Measurements from ENCODE around the gene DPH1.

The DPH1 gene

DNA sequence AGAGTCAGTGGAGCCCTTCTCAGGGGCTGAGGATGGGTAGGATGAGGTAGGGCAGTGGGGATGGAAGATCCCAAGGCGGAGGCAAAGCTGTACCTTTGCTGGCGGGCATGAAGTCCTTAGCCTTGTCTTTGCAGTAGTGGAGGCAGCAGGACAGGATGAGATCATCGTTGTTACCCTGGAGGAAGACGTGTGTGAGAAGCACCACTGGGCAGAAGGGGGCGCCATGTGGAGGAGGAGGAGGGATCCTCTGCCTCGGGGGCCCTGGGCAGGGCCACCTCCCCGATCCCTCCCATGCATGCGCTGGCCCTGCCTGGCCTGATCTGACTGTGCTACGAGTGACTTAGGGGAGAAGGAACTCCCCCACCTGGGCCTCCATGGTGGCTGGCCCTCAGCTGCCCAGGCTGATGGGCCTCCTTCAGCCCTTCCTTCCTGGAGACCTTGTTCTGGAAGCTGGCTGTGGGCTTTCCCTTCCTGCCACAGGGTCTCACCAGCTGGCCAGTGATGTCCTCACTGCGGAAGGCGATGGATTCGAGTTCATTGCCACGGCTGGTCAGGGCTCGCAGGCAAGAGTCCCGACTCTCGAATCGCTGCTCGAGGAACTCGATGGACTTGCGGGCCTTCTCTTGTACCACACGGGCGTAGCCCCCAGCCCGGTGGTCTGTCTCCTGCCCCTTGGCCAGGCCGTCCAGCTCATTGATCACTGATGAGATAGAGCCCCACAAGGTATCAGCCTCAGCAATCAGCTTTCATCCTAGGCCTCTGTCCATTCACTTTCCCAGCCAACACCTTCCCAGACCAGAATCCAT, 35.2 kb downstream of the DPH1 start:
- peaks cover 8% of the 10 kb centered on the region for H3K4me1 ChIP-seq (ENCODE audit: control insufficient read depth, low read depth, low read length)
- no peaks in the 10 kb centered on the region for H3K79me2 ChIP-seq (ENCODE audit: control insufficient read depth, insufficient read depth, low read length)
- no peaks in the 10 kb centered on the region for H3K27me3 ChIP-seq (ENCODE audit: insufficient read depth, low read length, poor library complexity)
- H3K9ac ChIP-seq (ENCODE audit: low read length): peak overlapping the region; percentile 21
- peak overlapping the region; percentile 57 for H2AK5ac ChIP-seq (ENCODE audit: low read length)
- H3K23ac ChIP-seq (ENCODE audit: low read length): no peak overlapping the region
- H3K36me3 ChIP-seq (ENCODE audit: control insufficient read depth, insufficient read depth, low read length): no peaks in the 10 kb centered on the region
- H3K4ac ChIP-seq (ENCODE audit: low read depth, low read length): no peak overlapping the region
- H3K79me1 ChIP-seq (ENCODE audit: low read length): no peaks in the 10 kb centered on the region
- no peak overlapping the region for H2BK5ac ChIP-seq (ENCODE audit: low read length)
- no peak overlapping the region for H2BK15ac ChIP-seq (replicated peaks; ENCODE audit: low read depth)
- H3K56ac ChIP-seq (ENCODE audit: low read length): no peak overlapping the region
- no CpG with 5 or more reads among the region's 24 CpGs for WGBS (ENCODE audit: extremely low coverage, insufficient coverage, low lambda C conversion rate)
- H4K5ac ChIP-seq (ENCODE audit: low read length): no peak overlapping the region
- no peak overlapping the region for H3K27ac ChIP-seq (ENCODE audit: low read depth, low read length)
- peak; percentile 92 for DNase-seq
- no peak overlapping the region for H3K4me3 ChIP-seq (ENCODE audit: low read length)
- no peak overlapping the region for H3K4me2 ChIP-seq (ENCODE audit: low read length)
- H2BK120ac ChIP-seq (ENCODE audit: low read depth, low read length): no peak overlapping the region
- H3K18ac ChIP-seq (ENCODE audit: low read length): no peak overlapping the region
- H4K8ac ChIP-seq (ENCODE audit: low read depth, low read length): no peak overlapping the region

DNA sequence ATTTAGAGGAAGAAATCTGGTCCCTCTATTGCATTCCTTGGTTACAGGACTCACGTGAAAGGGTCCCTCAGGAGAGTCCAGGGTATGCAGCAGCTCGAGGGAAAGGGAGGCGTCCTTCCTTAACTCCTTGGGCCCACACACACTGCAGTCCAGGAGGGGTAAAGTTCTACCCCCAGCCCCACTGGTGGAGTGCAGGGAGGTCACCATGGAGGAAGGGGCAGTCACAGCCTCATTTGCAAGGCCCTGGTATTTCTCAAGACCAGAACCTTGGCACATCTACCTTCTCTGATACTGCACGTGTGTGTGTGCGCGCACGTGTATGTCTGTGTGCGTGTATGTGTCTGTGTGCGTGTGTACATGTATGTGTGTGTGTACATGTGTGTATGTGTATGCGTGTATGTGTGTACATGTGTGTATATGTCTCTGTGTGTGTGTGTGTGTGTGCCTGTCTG, 36.0 kb downstream of the DPH1 start:
- Histone ChIP-seq H3K18ac (ENCODE audit: low read length) (no peak overlapping the region), H3K36me3 (ENCODE audit: control insufficient read depth, insufficient read depth, low read length) (no peaks in the 10 kb centered on the region), H3K79me1 (ENCODE audit: low read length) (no peaks in the 10 kb centered on the region), H3K4me3 (ENCODE audit: low read length) (no peak overlapping the region), H4K8ac (ENCODE audit: low read depth, low read length) (no peak overlapping the region), H3K4ac (ENCODE audit: low read depth, low read length) (no peak overlapping the region), H3K9ac (ENCODE audit: low read length) (no peak overlapping the region), H3K23ac (ENCODE audit: low read length) (peak overlapping the region; percentile 30), H3K4me1 (ENCODE audit: control insufficient read depth, low read depth, low read length) (peaks cover 8% of the 10 kb centered on the region), H3K27ac (ENCODE audit: low read depth, low read length) (no peak overlapping the region), H2AK5ac (ENCODE audit: low read length) (no peak overlapping the region), H2BK120ac (ENCODE audit: low read depth, low read length) (no peak overlapping the region), H3K56ac (ENCODE audit: low read length) (peak overlapping the region; percentile 34), H3K4me2 (ENCODE audit: low read length) (no peak overlapping the region), H3K79me2 (ENCODE audit: control insufficient read depth, insufficient read depth, low read length) (no peaks in the 10 kb centered on the region), H3K27me3 (ENCODE audit: insufficient read depth, low read length, poor library complexity) (no peaks in the 10 kb centered on the region), H2BK15ac (replicated peaks; ENCODE audit: low read depth) (no peak overlapping the region), H4K5ac (ENCODE audit: low read length) (no peak overlapping the region), H2BK5ac (ENCODE audit: low read length) (no peak overlapping the region)
- no CpG with 5 or more reads among the region's 10 CpGs for WGBS (ENCODE audit: extremely low coverage, insufficient coverage, low lambda C conversion rate)
- no peak for DNase-seq

DNA sequence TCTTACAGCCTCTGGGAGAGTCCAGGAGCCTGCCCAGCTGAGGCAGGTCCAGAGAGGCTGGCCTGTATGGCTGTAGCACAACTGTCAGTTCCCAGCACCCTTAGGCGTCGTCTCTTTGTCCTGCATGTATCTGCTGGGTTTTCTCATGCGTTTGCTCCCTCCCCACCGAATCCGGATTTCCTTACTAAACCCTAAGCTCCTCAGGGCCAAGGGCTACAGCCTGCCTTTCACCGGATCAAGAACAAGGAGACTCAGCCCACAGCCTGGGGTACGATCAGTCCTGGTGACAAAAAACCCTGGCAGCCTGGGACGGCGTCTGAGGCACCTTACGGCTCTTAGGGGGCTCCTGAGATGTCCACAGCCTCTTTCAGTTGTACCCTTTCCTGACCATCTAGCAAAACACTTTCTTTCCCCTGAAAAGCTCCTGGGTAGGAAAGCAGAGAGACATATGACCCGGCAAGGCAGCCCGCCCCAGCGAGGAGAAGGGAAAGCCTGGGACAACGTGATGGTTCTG, 37.2 kb downstream of the DPH1 start:
- DNase-seq: no peak
- no peak overlapping the region for H2AK5ac ChIP-seq (ENCODE audit: low read length)
- no peak overlapping the region for H3K4me2 ChIP-seq (ENCODE audit: low read length)
- H3K4me1 ChIP-seq (ENCODE audit: control insufficient read depth, low read depth, low read length): peaks cover 8% of the 10 kb centered on the region
- H3K4me3 ChIP-seq (ENCODE audit: low read length): no peak overlapping the region
- no peak overlapping the region for H2BK15ac ChIP-seq (replicated peaks; ENCODE audit: low read depth)
- no peak overlapping the region for H4K5ac ChIP-seq (ENCODE audit: low read length)
- H3K27me3 ChIP-seq (ENCODE audit: insufficient read depth, low read length, poor library complexity): no peaks in the 10 kb centered on the region
- H4K8ac ChIP-seq (ENCODE audit: low read depth, low read length): no peak overlapping the region
- H2BK5ac ChIP-seq (ENCODE audit: low read length): no peak overlapping the region
- no peaks in the 10 kb centered on the region for H3K79me1 ChIP-seq (ENCODE audit: low read length)
- no peak overlapping the region for H3K23ac ChIP-seq (ENCODE audit: low read length)
- no peak overlapping the region for H2BK120ac ChIP-seq (ENCODE audit: low read depth, low read length)
- no peak overlapping the region for H3K9ac ChIP-seq (ENCODE audit: low read length)
- H3K4ac ChIP-seq (ENCODE audit: low read depth, low read length): no peak overlapping the region
- H3K56ac ChIP-seq (ENCODE audit: low read length): no peak overlapping the region
- no peaks in the 10 kb centered on the region for H3K36me3 ChIP-seq (ENCODE audit: control insufficient read depth, insufficient read depth, low read length)
- H3K18ac ChIP-seq (ENCODE audit: low read length): no peak overlapping the region
- H3K27ac ChIP-seq (ENCODE audit: low read depth, low read length): no peak overlapping the region
- H3K79me2 ChIP-seq (ENCODE audit: control insufficient read depth, insufficient read depth, low read length): no peaks in the 10 kb centered on the region
- no CpG with 5 or more reads among the region's 14 CpGs for WGBS (ENCODE audit: extremely low coverage, insufficient coverage, low lambda C conversion rate)

DNA sequence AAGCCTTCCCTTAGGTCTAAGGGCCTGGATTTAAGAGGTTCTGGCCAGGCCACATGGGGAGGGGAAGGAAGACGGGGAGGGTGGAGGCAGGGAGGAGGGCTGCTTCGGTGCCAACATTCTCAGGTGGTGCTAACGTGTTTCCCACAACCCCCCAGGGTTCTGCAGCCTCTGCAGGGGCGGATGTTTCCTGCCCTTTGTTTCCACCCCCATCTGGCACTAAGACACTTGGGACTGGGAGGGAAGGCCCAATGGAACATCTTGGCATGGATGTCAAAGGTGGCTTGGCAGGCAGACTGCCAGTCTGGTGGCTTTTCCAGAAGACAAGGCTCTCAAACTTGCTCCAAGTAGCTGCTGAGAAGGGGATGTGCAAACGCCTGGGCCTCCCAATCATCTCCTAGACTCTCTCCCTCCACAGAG, 37.7 kb downstream of the DPH1 start:
- H3K4me1 ChIP-seq (ENCODE audit: control insufficient read depth, low read depth, low read length): peaks cover 7% of the 10 kb centered on the region
- no peak overlapping the region for H2BK15ac ChIP-seq (replicated peaks; ENCODE audit: low read depth)
- H3K4me3 ChIP-seq (ENCODE audit: low read length): no peak overlapping the region
- no peak overlapping the region for H3K9ac ChIP-seq (ENCODE audit: low read length)
- no peak overlapping the region for H2AK5ac ChIP-seq (ENCODE audit: low read length)
- H3K56ac ChIP-seq (ENCODE audit: low read length): no peak overlapping the region
- no peak for DNase-seq
- H3K18ac ChIP-seq (ENCODE audit: low read length): no peak overlapping the region
- H3K27me3 ChIP-seq (ENCODE audit: insufficient read depth, low read length, poor library complexity): no peaks in the 10 kb centered on the region
- H2BK120ac ChIP-seq (ENCODE audit: low read depth, low read length): no peak overlapping the region
- no peak overlapping the region for H3K4ac ChIP-seq (ENCODE audit: low read depth, low read length)
- no peak overlapping the region for H2BK5ac ChIP-seq (ENCODE audit: low read length)
- no peak overlapping the region for H3K4me2 ChIP-seq (ENCODE audit: low read length)
- no peak overlapping the region for H3K27ac ChIP-seq (ENCODE audit: low read depth, low read length)
- H3K79me1 ChIP-seq (ENCODE audit: low read length): no peaks in the 10 kb centered on the region
- no CpG with 5 or more reads among the region's 5 CpGs for WGBS (ENCODE audit: extremely low coverage, insufficient coverage, low lambda C conversion rate)
- no peak overlapping the region for H4K8ac ChIP-seq (ENCODE audit: low read depth, low read length)
- H3K79me2 ChIP-seq (ENCODE audit: control insufficient read depth, insufficient read depth, low read length): no peaks in the 10 kb centered on the region
- no peak overlapping the region for H3K23ac ChIP-seq (ENCODE audit: low read length)
- no peak overlapping the region for H4K5ac ChIP-seq (ENCODE audit: low read length)
- no peaks in the 10 kb centered on the region for H3K36me3 ChIP-seq (ENCODE audit: control insufficient read depth, insufficient read depth, low read length)

DNA sequence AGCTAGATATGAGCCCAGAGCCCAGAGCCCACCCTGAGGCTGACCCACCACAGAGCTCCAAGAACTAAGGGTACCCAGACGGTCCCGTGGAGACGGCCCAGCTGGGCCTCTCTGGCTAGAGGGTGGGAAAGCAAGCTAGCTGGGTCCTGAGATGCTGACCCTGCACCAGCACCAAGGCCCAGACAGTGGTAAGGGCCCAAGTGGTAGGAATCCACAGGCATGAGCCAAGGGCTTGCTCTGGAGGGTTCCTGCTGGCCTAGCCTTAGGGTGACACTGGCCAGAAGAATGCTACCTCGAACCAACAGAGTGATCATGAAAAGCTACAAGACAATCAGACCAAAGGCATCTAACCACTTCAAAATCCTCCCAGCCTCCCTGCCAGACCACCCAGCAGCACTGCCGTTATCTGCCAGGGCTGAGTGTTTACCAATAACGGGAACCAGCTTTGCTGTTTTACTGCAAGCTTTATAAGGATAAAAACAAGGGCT, 38.1 kb downstream of the DPH1 start:
- Histone ChIP-seq H4K8ac (ENCODE audit: low read depth, low read length) (no peak overlapping the region), H4K5ac (ENCODE audit: low read length) (no peak overlapping the region), H2AK5ac (ENCODE audit: low read length) (no peak overlapping the region), H3K18ac (ENCODE audit: low read length) (no peak overlapping the region), H3K4me2 (ENCODE audit: low read length) (no peak overlapping the region), H3K4me3 (ENCODE audit: low read length) (no peak overlapping the region), H3K4me1 (ENCODE audit: control insufficient read depth, low read depth, low read length) (peaks cover 2% of the 10 kb centered on the region), H3K23ac (ENCODE audit: low read length) (no peak overlapping the region), H3K79me1 (ENCODE audit: low read length) (no peaks in the 10 kb centered on the region), H3K56ac (ENCODE audit: low read length) (no peak overlapping the region), H3K27ac (ENCODE audit: low read depth, low read length) (no peak overlapping the region), H3K4ac (ENCODE audit: low read depth, low read length) (no peak overlapping the region), H2BK120ac (ENCODE audit: low read depth, low read length) (no peak overlapping the region), H3K9ac (ENCODE audit: low read length) (no peak overlapping the region), H3K36me3 (ENCODE audit: control insufficient read depth, insufficient read depth, low read length) (no peaks in the 10 kb centered on the region), H3K79me2 (ENCODE audit: control insufficient read depth, insufficient read depth, low read length) (no peaks in the 10 kb centered on the region), H2BK5ac (ENCODE audit: low read length) (no peak overlapping the region), H3K27me3 (ENCODE audit: insufficient read depth, low read length, poor library complexity) (no peaks in the 10 kb centered on the region), H2BK15ac (replicated peaks; ENCODE audit: low read depth) (no peak overlapping the region)
- DNase-seq: no peak
- no CpG with 5 or more reads among the region's 6 CpGs for WGBS (ENCODE audit: extremely low coverage, insufficient coverage, low lambda C conversion rate)
